Measurements from ENCODE around the gene PI4KA. TPM values are rescaled to one million over a fixed set of nuclear protein-coding genes. Genes with fewer than 3 reads are reported as not detected.

The PI4KA gene
- total RNA-seq, 1 donor from 2014 or later, result 24.4 TPM

DNA sequence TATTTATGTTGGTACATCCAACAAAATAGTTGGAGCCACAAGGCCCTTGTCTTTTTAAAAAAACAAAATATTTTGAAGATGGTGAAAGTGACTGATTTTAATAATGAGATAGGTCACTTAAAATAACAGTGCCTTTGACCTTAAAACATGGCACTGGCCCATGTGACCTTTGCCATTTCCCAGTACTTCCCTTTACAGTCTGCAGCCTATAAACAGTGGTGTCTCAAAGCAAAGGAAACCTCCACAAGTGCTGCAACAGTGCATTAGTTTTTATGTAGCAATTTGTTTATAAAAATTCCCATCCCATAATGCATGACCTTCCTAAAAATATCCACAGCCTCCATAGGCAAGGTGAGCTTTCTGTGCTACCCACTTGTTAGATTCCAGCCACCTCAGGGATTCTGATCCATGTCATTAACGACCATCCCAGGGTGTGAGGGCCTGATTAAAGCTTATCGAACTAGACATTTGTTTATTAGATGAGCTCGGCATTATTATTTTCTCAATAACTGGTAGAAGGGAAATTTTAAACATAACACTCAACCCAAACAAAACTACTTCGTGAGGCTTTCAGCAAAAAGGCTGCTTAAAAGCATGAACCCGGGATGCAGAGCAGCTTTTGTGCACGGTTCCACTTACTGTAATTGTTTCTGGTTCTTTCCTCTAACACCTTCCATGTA lies 30.6 kb upstream of the PI4KA start:
- Histone ChIP-seq H2AFZ (replicated peaks) (no peak overlapping the region), H4K20me1 (ENCODE audit: low read depth) (no peaks in the 10 kb centered on the region), H3K9me3 (ENCODE audit: low read depth) (no peaks in the 10 kb centered on the region), H3K36me3 (no peaks in the 10 kb centered on the region), H3K79me2 (ENCODE audit: low read depth) (no peaks in the 10 kb centered on the region), H3K4me1 (no peaks in the 10 kb centered on the region), H3K4me3 (no peak overlapping the region), H3F3A (ENCODE audit: low read depth) (no peaks in the 10 kb centered on the region), H3K9ac (no peak overlapping the region), H3K27ac (no peak overlapping the region), H3K4me2 (no peak overlapping the region), H3K27me3 (no peaks in the 10 kb centered on the region)
- Mint-ChIP-seq H3K27me3 (ENCODE audit: insufficient read depth, low read depth) (peaks cover 8% of the 10 kb centered on the region), H3K27ac (no peak overlapping the region), H3K4me3 (no peak overlapping the region), H3K9me3 (no peaks in the 10 kb centered on the region), H3K36me3 (peaks cover 7% of the 10 kb centered on the region), H3K4me1 (peaks cover 4% of the 10 kb centered on the region)
- DNase-seq (ENCODE audit: low spot score), result no peak
- TF ChIP-seq EZH2phosphoT487 (IDR thresholded peaks at IDR 0.05) (no peak), EZH2 (IDR thresholded peaks at IDR 0.05) (no peak)
- TF ChIP-seq, protein P1, sequence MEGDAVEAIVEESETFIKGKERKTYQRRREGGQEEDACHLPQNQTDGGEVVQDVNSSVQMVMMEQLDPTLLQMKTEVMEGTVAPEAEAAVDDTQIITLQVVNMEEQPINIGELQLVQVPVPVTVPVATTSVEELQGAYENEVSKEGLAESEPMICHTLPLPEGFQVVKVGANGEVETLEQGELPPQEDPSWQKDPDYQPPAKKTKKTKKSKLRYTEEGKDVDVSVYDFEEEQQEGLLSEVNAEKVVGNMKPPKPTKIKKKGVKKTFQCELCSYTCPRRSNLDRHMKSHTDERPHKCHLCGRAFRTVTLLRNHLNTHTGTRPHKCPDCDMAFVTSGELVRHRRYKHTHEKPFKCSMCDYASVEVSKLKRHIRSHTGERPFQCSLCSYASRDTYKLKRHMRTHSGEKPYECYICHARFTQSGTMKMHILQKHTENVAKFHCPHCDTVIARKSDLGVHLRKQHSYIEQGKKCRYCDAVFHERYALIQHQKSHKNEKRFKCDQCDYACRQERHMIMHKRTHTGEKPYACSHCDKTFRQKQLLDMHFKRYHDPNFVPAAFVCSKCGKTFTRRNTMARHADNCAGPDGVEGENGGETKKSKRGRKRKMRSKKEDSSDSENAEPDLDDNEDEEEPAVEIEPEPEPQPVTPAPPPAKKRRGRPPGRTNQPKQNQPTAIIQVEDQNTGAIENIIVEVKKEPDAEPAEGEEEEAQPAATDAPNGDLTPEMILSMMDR (IDR thresholded peaks at IDR 0.05), result no peak

GRCh38 chr22:20887375-20887774 lies 28.8 kb upstream of the PI4KA start:
- Histone ChIP-seq H3K79me2 (ENCODE audit: low read depth) (no peaks in the 10 kb centered on the region), H4K20me1 (ENCODE audit: low read depth) (no peaks in the 10 kb centered on the region), H3K4me2 (no peak overlapping the region), H3F3A (ENCODE audit: low read depth) (no peaks in the 10 kb centered on the region), H3K27me3 (no peaks in the 10 kb centered on the region), H3K36me3 (no peaks in the 10 kb centered on the region), H3K27ac (no peak overlapping the region), H3K4me1 (no peaks in the 10 kb centered on the region), H3K9me3 (ENCODE audit: low read depth) (no peaks in the 10 kb centered on the region), H3K9ac (no peak overlapping the region), H2AFZ (replicated peaks) (no peak overlapping the region), H3K4me3 (no peak overlapping the region)
- no peaks in the 10 kb centered on the region for H3K9me3 Mint-ChIP-seq
- H3K27ac Mint-ChIP-seq, result no peak overlapping the region
- H3K36me3 Mint-ChIP-seq, result peaks cover 13% of the 10 kb centered on the region
- peaks cover 4% of the 10 kb centered on the region for H3K4me1 Mint-ChIP-seq
- DNase-seq (ENCODE audit: low spot score), result no peak
- H3K27me3 Mint-ChIP-seq (ENCODE audit: insufficient read depth, low read depth), result peaks cover 8% of the 10 kb centered on the region
- TF ChIP-seq EZH2phosphoT487 (IDR thresholded peaks at IDR 0.05), result no peak
- no peak for TF ChIP-seq EZH2 (IDR thresholded peaks at IDR 0.05)
- TF ChIP-seq, protein P1 (IDR thresholded peaks at IDR 0.05), result no peak
- no peak overlapping the region for H3K4me3 Mint-ChIP-seq

- peak overlapping the region; percentile 53 for H2AFZ ChIP-seq (replicated peaks)
- no peak overlapping the region for H3K27ac ChIP-seq
- no peaks in the 10 kb centered on the region for H3K27me3 ChIP-seq
- H3K9ac ChIP-seq, result no peak overlapping the region
- peak; percentile 89 for DNase-seq (ENCODE audit: low spot score)
- Mint-ChIP-seq H3K36me3 (peaks cover 15% of the 10 kb centered on the region), H3K27ac (no peak overlapping the region), H3K27me3 (ENCODE audit: insufficient read depth, low read depth) (peaks cover 5% of the 10 kb centered on the region), H3K4me3 (no peak overlapping the region), H3K9me3 (no peaks in the 10 kb centered on the region), H3K4me1 (peaks cover 4% of the 10 kb centered on the region)
- no peak overlapping the region for H3K4me2 ChIP-seq
- no peaks in the 10 kb centered on the region for H3K36me3 ChIP-seq
- TF ChIP-seq, protein P1 (IDR thresholded peaks at IDR 0.05), result peak; percentile 85
- TF ChIP-seq EZH2phosphoT487 (IDR thresholded peaks at IDR 0.05), result no peak
- no peaks in the 10 kb centered on the region for H3K9me3 ChIP-seq (ENCODE audit: low read depth)
- H4K20me1 ChIP-seq (ENCODE audit: low read depth), result no peaks in the 10 kb centered on the region
- H3K4me1 ChIP-seq, result no peaks in the 10 kb centered on the region
- H3K79me2 ChIP-seq (ENCODE audit: low read depth), result no peaks in the 10 kb centered on the region
- H3F3A ChIP-seq (ENCODE audit: low read depth), result no peaks in the 10 kb centered on the region
- no peak overlapping the region for H3K4me3 ChIP-seq
These were observed 27.1 kb upstream of the PI4KA start for GRCh38 chr22:20885557-20886323.

Measured in neural progenitor cell (in vitro differentiated cells).